HEK293 (cell line): ENCODE results near the gene WAC.

Source experiments
- KLF10 ChIP-seq: fragments of 450-650 bp; IDR thresholded peaks from 2 replicates; pipeline ENCODE4 v1.5.1; 2018; ENCODE audit warnings: missing biosample characterization, mild to moderate bottlenecking, missing genetic modification characterization
- KLF8 ChIP-seq: fragments of 450-650 bp; formaldehyde crosslinking; IDR thresholded peaks from 2 replicates; pipeline ENCODE4 v1.5.1; 2016; ENCODE audit warnings: missing biosample characterization, missing genetic modification characterization
- RBAK ChIP-seq: fragments of 450-650 bp; formaldehyde crosslinking; IDR thresholded peaks from 2 replicates; pipeline ENCODE4 v1.5.1; 2016; ENCODE audit warnings: missing biosample characterization, missing genetic modification characterization
- SCRT1 ChIP-seq: fragments of 450-650 bp; formaldehyde crosslinking; IDR thresholded peaks from 2 replicates; pipeline ENCODE4 v1.5.1; 2016; ENCODE audit warnings: missing biosample characterization, missing genetic modification characterization, borderline replicate concordance
- SP7 ChIP-seq: fragments of 450-650 bp; formaldehyde crosslinking; IDR thresholded peaks from 2 replicates; pipeline ENCODE4 v1.5.1; 2016; ENCODE audit warnings: missing biosample characterization, missing genetic modification characterization
- TRIM28 ChIP-seq: IDR thresholded peaks from 2 replicates; pipeline ENCODE4 v1.6.1; 2011; ENCODE audit warnings: low read length, control low read depth, borderline replicate concordance
- WT1 ChIP-seq: fragments of 450-650 bp; formaldehyde crosslinking; IDR thresholded peaks from 2 replicates; pipeline ENCODE4 v1.5.1; 2016; ENCODE audit warnings: missing biosample characterization, missing genetic modification characterization
- ZBTB7A ChIP-seq: fragments of 450-650 bp; formaldehyde crosslinking; IDR thresholded peaks from 2 replicates; pipeline ENCODE4 v1.5.1; 2016; ENCODE audit warnings: low read depth, missing biosample characterization, missing genetic modification characterization
- ZFHX2 ChIP-seq: fragments of 450-650 bp; formaldehyde crosslinking; conservative IDR thresholded peaks from 2 replicates; pipeline ENCODE4 v1.5.1; 2016; ENCODE audit warnings: missing biosample characterization, missing genetic modification characterization
- ZFP37 ChIP-seq: fragments of 450-650 bp; formaldehyde crosslinking; IDR thresholded peaks from 2 replicates; pipeline ENCODE4 v1.5.1; 2016; ENCODE audit warnings: missing biosample characterization, missing genetic modification characterization
- ZNF114 ChIP-seq: fragments of 450-650 bp; formaldehyde crosslinking; IDR thresholded peaks from 2 replicates; pipeline ENCODE4 v1.5.0; 2017; ENCODE audit warnings: missing biosample characterization, missing genetic modification characterization
- ZNF146 ChIP-seq: fragments of 450-650 bp; formaldehyde crosslinking; IDR thresholded peaks from 2 replicates; pipeline ENCODE4 v1.5.1; 2016; ENCODE audit warnings: missing biosample characterization, missing genetic modification characterization
- ZNF19 ChIP-seq: fragments of 450-650 bp; formaldehyde crosslinking; IDR thresholded peaks from 2 replicates; pipeline ENCODE4; 2016; ENCODE audit warnings: missing biosample characterization, missing genetic modification characterization, low read depth
- ZNF23 ChIP-seq: fragments of 450-650 bp; formaldehyde crosslinking; IDR thresholded peaks from 2 replicates; pipeline ENCODE4 v1.5.1; 2016; ENCODE audit warnings: missing biosample characterization, missing genetic modification characterization, borderline replicate concordance
- ZNF274 ChIP-seq, 2 experiments: fragments of 200-500 bp in 1 of 2; fragments of 450-650 bp in 1 of 2; sonication (Bioruptor generic) in 1 of 2; formaldehyde crosslinking in 1 of 2; IDR thresholded peaks; 2 replicates each; pipeline versions ENCODE4 v1.5.1 to v1.6.1; 2014 to 2016; ENCODE audit warnings: borderline replicate concordance in 1 of 2, inconsistent platforms in 1 of 2, low read length in 1 of 2, missing biosample characterization in 1 of 2, missing genetic modification characterization in 1 of 2
- ZNF510 ChIP-seq: fragments of 450-650 bp; formaldehyde crosslinking; IDR thresholded peaks from 2 replicates; pipeline ENCODE4 v1.5.1; 2018; ENCODE audit warnings: mild to moderate bottlenecking, missing genetic modification characterization, missing biosample characterization; ENCODE audit not compliant: insufficient replicate concordance
- ZNF521 ChIP-seq: fragments of 450-650 bp; formaldehyde crosslinking; IDR thresholded peaks from 2 replicates; pipeline ENCODE4 v1.5.1; 2017; ENCODE audit warnings: missing biosample characterization, mild to moderate bottlenecking, missing genetic modification characterization
- ZNF571 ChIP-seq: fragments of 450-650 bp; formaldehyde crosslinking; IDR thresholded peaks from 2 replicates; pipeline ENCODE4 v1.5.0; 2017; ENCODE audit warnings: missing biosample characterization, missing genetic modification characterization
- ZNF600 ChIP-seq: fragments of 450-650 bp; formaldehyde crosslinking; IDR thresholded peaks from 2 replicates; pipeline ENCODE4 v1.5.1; 2016; ENCODE audit warnings: missing biosample characterization, missing genetic modification characterization
- ZNF610 ChIP-seq: fragments of 450-650 bp; formaldehyde crosslinking; IDR thresholded peaks from 2 replicates; pipeline ENCODE4 v1.5.1; 2016; ENCODE audit warnings: missing biosample characterization, missing genetic modification characterization, borderline replicate concordance
- ZNF624 ChIP-seq: fragments of 450-650 bp; formaldehyde crosslinking; IDR thresholded peaks from 2 replicates; pipeline ENCODE4 v1.5.1; 2017; ENCODE audit warnings: missing biosample characterization, missing genetic modification characterization
- ZNF629 ChIP-seq: fragments of 450-650 bp; formaldehyde crosslinking; IDR thresholded peaks from 2 replicates; pipeline ENCODE4 v1.5.1; 2017; ENCODE audit warnings: missing biosample characterization, missing genetic modification characterization
- ZNF707 ChIP-seq: fragments of 450-650 bp; formaldehyde crosslinking; IDR thresholded peaks from 2 replicates; pipeline ENCODE4 v1.5.1; 2016; ENCODE audit warnings: missing biosample characterization, missing genetic modification characterization
- ZNF747 ChIP-seq: fragments of 450-650 bp; formaldehyde crosslinking; IDR thresholded peaks from 2 replicates; pipeline ENCODE4 v1.5.1; 2016; ENCODE audit warnings: missing biosample characterization, missing genetic modification characterization
- ZSCAN16 ChIP-seq: fragments of 450-650 bp; formaldehyde crosslinking; IDR thresholded peaks from 2 replicates; pipeline ENCODE4 v1.5.1; 2016; ENCODE audit warnings: missing biosample characterization, missing genetic modification characterization
- TF ChIP-seq, protein P1 (sequence below): fragments of 450-650 bp; formaldehyde crosslinking; IDR thresholded peaks from 2 replicates; pipeline ENCODE4 v1.5.1; 2017; ENCODE audit warnings: missing biosample characterization, missing genetic modification characterization
- TF ChIP-seq, protein P2 (sequence below): fragments of 450-650 bp; formaldehyde crosslinking; IDR thresholded peaks from 2 replicates; pipeline ENCODE4 v1.5.1; 2017; ENCODE audit warnings: missing biosample characterization, missing genetic modification characterization
- TF ChIP-seq, protein P3 (sequence below): fragments of 450-650 bp; formaldehyde crosslinking; IDR thresholded peaks from 2 replicates; pipeline ENCODE4 v1.5.1; 2016; ENCODE audit warnings: missing biosample characterization, missing genetic modification characterization
- TF ChIP-seq, protein P4 (sequence below): fragments of 450-650 bp; formaldehyde crosslinking; IDR thresholded peaks from 2 replicates; pipeline ENCODE4 v1.5.1; 2016; ENCODE audit warnings: missing biosample characterization, missing genetic modification characterization
- TF ChIP-seq, protein P5 (sequence below): fragments of 450-650 bp; formaldehyde crosslinking; IDR thresholded peaks from 2 replicates; pipeline ENCODE4 v1.5.1; 2016; ENCODE audit warnings: missing biosample characterization, missing genetic modification characterization
- TF ChIP-seq, protein P6 (sequence below): fragments of 450-650 bp; formaldehyde crosslinking; IDR thresholded peaks from 2 replicates; pipeline ENCODE4 v1.5.1; 2016; ENCODE audit warnings: missing biosample characterization, missing genetic modification characterization, low read depth

Gene WAC

DNA sequence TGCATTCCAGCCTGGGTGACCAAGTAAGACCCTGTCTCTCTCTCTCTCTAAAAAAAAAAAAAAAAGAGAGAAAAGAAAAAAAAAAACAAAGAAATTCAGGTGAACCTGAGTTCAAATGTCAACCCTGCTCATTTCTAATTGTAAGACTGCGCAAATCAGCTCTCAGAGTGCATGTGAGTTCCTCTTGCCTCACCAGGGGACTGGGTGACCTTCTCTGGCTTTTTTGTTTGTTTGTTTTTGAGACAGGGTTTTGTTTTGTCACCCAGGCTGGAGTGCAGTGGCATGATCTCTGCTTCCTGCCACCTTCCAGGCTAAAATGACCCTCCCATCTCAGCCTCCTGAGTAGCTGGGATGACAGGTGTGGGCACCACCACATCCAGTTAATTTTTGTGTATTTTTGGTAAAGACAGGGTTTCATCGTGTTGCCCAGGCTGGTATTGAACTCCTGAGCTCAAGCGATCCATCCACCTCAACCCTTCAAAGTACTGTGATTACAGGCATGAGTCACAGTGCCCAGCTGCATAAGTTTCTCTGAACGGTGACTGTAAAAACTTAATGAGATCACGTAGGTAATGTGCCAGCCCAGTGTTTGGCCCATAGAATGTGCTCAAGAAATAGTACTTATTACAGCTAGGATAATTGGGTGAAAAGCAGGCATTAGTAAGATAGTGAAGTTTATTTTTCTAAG is 99.1 kb downstream of the WAC start (continued):
- TF ChIP-seq ZNF521 (tag by site-specific recombination) (no peak), ZNF23 (tag by site-specific recombination) (no peak), ZFP37 (no peak), SP7 (tag by site-specific recombination) (peak; percentile 92), ZNF571 (tag by site-specific recombination) (no peak), RBAK (tag by site-specific recombination) (no peak), ZNF274 (IDR thresholded peaks at IDR 0.05; ENCODE audit: low read length) (no peak), ZNF274 (tag by site-specific recombination; IDR thresholded peaks at IDR 0.05; ENCODE audit: borderline replicate concordance) (no peak), ZSCAN16 (no peak), ZNF510 (no peak), ZNF747 (tag by site-specific recombination) (no peak), KLF8 (tag by site-specific recombination) (0 out of 2 replicates have a peak, but pooled peaks have one; percentile 32), ZNF146 (tag by site-specific recombination) (peak; percentile 60), ZNF610 (tag by site-specific recombination) (no peak), ZNF114 (tag by site-specific recombination) (no peak), ZNF19 (tag by site-specific recombination) (no peak), KLF10 (0 out of 2 replicates have a peak, but pooled peaks have one; percentile 44), ZNF624 (tag by site-specific recombination) (no peak), ZBTB7A (tag by site-specific recombination) (no peak), SCRT1 (no peak), TRIM28 (0 out of 2 replicates have a peak, but pooled peaks have one; percentile 43), ZNF600 (tag by site-specific recombination) (peak; percentile 76), WT1 (no peak), ZNF707 (tag by site-specific recombination) (no peak), ZNF629 (tag by site-specific recombination) (peak; percentile 90), ZFHX2 (tag by site-specific recombination) (no peak)
- TF ChIP-seq, protein P1, sequence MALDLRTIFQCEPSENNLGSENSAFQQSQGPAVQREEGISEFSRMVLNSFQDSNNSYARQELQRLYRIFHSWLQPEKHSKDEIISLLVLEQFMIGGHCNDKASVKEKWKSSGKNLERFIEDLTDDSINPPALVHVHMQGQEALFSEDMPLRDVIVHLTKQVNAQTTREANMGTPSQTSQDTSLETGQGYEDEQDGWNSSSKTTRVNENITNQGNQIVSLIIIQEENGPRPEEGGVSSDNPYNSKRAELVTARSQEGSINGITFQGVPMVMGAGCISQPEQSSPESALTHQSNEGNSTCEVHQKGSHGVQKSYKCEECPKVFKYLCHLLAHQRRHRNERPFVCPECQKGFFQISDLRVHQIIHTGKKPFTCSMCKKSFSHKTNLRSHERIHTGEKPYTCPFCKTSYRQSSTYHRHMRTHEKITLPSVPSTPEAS (tag by site-specific recombination), result no peak
- TF ChIP-seq, protein P2, sequence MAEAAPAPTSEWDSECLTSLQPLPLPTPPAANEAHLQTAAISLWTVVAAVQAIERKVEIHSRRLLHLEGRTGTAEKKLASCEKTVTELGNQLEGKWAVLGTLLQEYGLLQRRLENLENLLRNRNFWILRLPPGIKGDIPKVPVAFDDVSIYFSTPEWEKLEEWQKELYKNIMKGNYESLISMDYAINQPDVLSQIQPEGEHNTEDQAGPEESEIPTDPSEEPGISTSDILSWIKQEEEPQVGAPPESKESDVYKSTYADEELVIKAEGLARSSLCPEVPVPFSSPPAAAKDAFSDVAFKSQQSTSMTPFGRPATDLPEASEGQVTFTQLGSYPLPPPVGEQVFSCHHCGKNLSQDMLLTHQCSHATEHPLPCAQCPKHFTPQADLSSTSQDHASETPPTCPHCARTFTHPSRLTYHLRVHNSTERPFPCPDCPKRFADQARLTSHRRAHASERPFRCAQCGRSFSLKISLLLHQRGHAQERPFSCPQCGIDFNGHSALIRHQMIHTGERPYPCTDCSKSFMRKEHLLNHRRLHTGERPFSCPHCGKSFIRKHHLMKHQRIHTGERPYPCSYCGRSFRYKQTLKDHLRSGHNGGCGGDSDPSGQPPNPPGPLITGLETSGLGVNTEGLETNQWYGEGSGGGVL (tag by site-specific recombination), result no peak
- TF ChIP-seq, protein P3, sequence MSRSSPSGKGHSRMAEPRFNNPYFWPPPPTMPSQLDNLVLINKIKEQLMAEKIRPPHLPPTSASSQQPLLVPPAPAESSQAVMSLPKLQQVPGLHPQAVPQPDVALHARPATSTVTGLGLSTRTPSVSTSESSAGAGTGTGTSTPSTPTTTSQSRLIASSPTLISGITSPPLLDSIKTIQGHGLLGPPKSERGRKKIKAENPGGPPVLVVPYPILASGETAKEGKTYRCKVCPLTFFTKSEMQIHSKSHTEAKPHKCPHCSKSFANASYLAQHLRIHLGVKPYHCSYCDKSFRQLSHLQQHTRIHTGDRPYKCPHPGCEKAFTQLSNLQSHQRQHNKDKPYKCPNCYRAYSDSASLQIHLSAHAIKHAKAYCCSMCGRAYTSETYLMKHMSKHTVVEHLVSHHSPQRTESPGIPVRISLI, result no peak
- TF ChIP-seq, protein P4, sequence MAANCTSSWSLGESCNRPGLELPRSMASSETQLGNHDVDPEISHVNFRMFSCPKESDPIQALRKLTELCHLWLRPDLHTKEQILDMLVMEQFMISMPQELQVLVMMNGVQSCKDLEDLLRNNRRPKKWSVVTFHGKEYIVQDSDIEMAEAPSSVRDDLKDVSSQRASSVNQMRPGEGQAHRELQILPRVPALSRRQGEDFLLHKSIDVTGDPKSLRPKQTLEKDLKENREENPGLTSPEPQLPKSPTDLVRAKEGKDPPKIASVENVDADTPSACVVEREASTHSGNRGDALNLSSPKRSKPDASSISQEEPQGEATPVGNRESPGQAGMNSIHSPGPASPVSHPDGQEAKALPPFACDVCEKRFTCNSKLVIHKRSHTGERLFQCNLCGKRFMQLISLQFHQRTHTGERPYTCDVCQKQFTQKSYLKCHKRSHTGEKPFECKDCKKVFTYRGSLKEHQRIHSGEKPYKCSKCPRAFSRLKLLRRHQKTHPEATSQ, result no peak
- TF ChIP-seq, protein P5, sequence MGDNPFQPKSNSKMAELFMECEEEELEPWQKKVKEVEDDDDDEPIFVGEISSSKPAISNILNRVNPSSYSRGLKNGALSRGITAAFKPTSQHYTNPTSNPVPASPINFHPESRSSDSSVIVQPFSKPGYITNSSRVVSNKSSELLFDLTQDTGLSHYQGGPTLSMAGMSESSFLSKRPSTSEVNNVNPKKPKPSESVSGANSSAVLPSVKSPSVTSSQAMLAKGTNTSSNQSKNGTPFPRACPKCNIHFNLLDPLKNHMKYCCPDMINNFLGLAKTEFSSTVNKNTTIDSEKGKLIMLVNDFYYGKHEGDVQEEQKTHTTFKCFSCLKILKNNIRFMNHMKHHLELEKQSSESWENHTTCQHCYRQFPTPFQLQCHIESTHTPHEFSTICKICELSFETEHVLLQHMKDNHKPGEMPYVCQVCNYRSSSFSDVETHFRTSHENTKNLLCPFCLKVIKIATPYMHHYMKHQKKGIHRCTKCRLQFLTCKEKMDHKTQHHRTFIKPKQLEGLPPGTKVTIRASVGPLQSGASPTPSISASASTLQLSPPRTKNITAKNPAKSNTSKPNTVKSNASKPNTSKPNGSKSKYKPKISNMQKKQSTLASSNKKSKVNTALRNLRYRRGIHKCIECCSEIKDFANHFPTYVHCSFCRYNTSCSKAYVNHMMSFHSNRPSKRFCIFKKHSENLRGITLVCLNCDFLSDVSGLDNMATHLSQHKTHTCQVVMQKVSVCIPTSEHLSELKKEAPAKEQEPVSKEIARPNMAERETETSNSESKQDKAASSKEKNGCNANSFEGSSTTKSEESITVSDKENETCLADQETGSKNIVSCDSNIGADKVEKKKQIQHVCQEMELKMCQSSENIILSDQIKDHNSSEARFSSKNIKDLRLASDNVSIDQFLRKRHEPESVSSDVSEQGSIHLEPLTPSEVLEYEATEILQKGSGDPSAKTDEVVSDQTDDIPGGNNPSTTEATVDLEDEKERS (tag by site-specific recombination), result no peak
- TF ChIP-seq, protein P6, sequence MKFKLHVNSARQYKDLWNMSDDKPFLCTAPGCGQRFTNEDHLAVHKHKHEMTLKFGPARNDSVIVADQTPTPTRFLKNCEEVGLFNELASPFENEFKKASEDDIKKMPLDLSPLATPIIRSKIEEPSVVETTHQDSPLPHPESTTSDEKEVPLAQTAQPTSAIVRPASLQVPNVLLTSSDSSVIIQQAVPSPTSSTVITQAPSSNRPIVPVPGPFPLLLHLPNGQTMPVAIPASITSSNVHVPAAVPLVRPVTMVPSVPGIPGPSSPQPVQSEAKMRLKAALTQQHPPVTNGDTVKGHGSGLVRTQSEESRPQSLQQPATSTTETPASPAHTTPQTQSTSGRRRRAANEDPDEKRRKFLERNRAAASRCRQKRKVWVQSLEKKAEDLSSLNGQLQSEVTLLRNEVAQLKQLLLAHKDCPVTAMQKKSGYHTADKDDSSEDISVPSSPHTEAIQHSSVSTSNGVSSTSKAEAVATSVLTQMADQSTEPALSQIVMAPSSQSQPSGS (tag by site-specific recombination), result no peak
